NCI-H2196 (cell line): ENCODE measurements around the gene WDR74.

Experiments used
- DNase-seq: peaks from one replicate; lab custom pipeline; 2025; ENCODE audit not compliant: unreplicated experiment; lab: John Stamatoyannopoulos, UW

Gene WDR74

GRCh38 chr11:62799486-62799885, 39.9 kb downstream of the WDR74 start:
- no peak for DNase-seq

DNA sequence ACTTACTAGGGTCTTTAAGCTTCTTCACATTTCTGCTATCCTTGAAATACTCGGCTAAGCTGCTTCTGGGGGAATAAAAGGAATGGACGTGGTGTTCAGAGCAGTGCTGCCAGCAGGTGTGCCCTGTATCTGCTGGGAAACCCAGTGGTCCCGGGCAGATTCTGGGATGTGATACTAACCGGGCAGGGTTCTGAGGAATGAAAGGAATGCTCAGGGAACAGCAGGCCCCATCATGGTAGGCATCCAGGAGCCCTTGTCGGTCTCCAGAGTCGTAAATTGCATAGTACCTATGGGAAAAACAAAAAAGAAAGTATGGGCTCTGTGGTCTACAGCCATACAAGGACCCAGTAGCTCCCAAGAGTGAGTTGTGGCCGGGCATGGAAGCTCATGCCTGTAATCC, 43.1 kb downstream of the WDR74 start:
- no peak for DNase-seq

- DNase-seq: no peak
These were observed 45.1 kb downstream of the WDR74 start for GRCh38 chr11:62794201-62794775.

DNA sequence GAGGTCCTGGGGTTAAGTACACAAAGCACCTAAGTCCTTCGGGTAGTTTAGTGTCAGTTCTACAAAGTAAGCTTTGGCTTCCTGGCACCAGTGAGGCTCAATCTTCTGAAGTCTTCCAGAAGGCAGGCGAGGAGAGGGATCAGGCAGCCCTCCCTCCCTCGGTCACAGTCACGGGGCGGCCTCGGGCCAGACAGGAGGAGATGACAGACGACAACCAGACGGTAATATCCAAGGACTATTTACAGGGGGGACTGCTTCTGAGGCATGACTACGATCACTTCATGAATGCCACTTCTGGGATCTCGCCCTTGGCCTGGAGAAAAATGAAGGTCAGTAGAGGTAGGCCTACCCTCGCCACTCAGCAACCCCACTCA, 47.2 kb downstream of the WDR74 start:
- DNase-seq: no peak

DNA sequence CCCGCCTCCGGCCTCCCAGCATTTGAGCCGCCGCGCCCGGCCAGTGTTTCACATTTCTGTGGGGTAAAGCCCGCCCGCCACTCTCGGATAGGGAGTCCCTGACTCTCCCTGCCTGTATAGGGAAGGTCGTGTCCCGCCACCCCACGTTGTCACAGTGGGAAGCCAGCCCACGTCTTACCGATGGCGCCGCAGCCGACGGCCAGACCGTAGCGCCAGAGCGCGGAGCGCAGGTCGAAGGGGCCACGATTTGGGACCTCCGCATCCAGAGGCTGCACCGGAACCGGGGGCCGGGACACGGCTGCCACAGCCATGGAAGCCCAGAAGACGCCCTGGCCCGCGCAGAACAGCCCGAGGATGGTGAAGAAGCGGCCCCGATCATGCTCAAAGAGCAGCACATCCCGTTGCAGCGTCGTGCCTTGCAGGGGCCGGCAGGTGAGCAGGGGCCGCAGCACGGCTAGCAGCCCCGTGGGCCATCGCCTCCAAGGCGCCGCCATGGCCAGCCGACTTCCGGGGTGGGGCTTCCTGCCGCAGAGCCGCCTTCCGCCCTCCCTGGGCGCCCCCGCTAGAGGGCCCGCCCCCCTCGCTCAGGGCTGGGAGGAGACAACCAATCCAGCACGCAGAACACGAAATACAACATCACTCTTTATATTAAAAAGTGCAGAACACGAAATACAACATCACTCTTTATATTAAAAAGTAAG, 47.7 kb downstream of the WDR74 start, which contains the start of gene TMEM223:
TMEM223 (minus strand) TSS at position 506 of the 701 bp plus-strand sequence; CDS start at position 494, 12 bp downstream.
- DNase-seq: peak; percentile 88

- no peak for DNase-seq
These were observed 49.8 kb downstream of the WDR74 start for GRCh38 chr11:62789576-62789975.

DNA sequence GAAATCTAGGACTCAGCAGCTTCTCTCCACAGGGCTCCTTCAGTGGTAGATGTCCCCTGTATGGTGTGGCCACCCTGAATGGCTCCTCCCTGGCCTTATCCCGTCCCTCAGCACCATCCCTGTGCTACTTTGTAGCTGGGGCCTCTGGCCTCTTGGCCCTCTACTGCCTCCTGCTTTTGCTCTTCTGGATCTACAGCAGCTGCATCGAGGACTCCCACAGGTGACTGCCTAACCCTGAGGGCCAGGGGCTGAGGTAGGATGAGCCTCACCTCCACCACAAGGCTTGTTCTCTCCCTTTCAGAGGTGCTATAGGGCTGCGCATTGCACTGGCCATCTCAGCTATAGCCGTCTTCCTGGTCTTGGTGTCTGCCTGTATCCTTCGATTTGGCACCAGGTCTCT, 50.4 kb downstream of the WDR74 start:
- DNase-seq: no peak

DNA sequence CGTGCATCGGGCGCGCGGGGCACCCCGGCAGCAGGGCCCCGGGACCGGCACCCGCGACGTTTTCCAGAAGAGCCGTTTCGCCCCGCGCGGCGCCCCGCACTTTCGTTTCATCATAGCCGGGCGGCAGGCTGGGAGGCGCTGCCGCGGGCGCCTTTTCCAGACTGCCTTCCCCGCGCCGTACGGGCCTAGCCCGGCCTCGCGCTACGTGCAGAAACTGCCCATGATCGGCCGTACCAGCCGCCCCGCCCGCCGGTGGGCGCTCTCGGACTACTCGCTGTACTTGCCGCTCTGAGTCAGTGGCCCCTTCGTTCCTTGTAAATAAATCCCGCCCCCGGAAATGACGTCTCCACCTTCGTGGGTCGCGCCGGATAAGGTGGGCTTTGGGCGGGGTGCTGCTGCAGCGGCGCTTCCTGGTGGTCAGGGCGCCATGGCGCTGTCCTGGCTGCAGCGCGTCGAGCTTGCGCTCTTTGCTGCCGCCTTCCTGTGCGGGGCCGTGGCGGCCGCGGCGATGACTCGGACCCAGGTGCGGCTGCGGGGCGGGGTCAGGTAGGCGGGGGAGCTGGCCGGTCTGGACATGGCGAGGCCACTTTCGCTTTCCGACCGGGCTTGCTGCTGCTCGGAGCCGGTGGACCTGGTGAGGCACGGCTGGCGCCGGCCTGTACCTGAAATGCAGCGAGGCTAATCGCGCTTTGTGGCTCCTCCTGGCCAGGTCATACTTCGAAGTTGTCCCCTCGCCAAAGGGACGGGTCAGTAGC, 52.2 kb downstream of the WDR74 start, which contains the start of gene TMEM179B:
TMEM179B (plus strand) TSS at position 398 of the 755 bp plus-strand sequence; CDS start at position 428, 30 bp downstream.
- peak; percentile 98 for DNase-seq

DNA sequence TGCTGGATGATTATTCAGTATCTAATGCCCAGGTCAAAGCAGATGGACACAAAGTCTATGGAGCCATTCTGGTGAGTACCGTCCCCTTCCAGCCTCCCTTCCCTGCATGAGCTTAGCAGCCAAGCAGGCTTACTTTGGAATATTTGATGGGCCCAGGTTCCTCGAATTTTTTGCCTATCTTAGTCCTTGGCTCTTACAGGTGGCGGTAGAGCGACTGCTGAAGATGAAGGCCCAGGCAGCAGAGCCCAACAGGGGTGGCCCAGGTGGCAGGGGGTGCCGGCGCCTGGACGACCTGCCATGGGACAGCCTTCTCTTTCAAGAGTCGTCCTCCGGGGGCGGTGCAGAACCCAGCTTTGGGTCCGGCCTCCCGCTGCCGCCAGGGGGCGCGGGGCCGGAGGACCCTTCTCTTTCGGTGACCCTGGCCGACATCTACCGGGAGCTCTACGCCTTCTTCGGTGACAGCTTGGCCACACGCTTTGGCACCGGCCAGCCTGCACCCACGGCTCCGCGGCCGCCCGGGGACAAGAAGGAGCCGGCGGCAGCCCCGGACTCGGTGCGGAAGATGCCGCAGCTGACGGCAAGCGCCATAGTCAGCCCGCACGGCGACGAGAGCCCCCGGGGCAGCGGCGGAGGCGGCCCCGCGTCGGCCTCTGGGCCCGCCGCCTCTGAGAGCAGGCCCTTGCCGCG, 52.9 kb downstream of the WDR74 start:
- DNase-seq: peak; percentile 94
